Measurements from ENCODE around the gene CERS2.

DNA sequence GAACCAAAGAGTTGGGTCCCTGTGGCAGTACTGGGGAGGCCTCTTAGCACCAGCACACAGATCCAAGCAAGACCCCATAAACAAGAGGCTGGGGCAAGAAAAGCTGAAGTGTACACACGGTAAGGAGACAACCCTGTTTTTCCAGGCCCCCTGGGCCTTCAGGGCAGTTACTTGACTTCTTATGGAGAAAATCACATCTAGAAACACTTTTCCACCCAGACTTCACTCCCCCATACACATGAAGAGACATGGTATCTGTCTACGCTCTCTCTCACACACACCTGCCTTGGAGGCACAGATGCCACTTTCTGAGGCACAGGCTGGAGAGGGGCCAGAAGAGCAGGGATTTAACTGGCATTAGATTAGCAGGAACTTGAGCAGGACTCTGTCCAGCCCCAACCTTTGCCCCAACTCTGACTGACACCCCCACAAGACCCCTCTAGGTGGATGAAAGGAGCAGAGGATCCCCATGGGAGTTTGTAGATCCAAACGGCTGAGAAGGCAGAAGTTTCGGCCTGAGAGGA lies 2.2 kb downstream of the CERS2 start:
- TF ChIP-seq EZH2 (IDR thresholded peaks at IDR 0.05; ENCODE audit: insufficient read depth, low read length): no peak
- TF ChIP-seq, protein P1, sequence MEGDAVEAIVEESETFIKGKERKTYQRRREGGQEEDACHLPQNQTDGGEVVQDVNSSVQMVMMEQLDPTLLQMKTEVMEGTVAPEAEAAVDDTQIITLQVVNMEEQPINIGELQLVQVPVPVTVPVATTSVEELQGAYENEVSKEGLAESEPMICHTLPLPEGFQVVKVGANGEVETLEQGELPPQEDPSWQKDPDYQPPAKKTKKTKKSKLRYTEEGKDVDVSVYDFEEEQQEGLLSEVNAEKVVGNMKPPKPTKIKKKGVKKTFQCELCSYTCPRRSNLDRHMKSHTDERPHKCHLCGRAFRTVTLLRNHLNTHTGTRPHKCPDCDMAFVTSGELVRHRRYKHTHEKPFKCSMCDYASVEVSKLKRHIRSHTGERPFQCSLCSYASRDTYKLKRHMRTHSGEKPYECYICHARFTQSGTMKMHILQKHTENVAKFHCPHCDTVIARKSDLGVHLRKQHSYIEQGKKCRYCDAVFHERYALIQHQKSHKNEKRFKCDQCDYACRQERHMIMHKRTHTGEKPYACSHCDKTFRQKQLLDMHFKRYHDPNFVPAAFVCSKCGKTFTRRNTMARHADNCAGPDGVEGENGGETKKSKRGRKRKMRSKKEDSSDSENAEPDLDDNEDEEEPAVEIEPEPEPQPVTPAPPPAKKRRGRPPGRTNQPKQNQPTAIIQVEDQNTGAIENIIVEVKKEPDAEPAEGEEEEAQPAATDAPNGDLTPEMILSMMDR (IDR thresholded peaks at IDR 0.05; ENCODE audit: insufficient read depth, low read depth, low read length): no peak

Data from astrocyte (in vitro differentiated cells and primary cell).